CD14-positive monocyte (primary cell): Measurements from ENCODE around the gene CAST. TPM values are rescaled to one million over a fixed set of nuclear protein-coding genes. Genes with fewer than 3 reads are reported as not detected.
A peak's percentile ranks its signal among the peaks of the same experiment; 100 is the strongest.

Experiments
- DNase-seq, 3 donors: peaks; one replicate each; pipeline ENCODE4 v3.0.0-alpha.2; 2011 to 2022
- H2AFZ ChIP-seq: 2 replicates; pipeline ENCODE4 v1.6.0; 2012; ENCODE audit warnings: mild to moderate bottlenecking, low read depth, low read length, inconsistent platforms; ENCODE audit not compliant: insufficient read depth, poor library complexity, severe bottlenecking
- H3K27ac ChIP-seq, 2 donors: 1 replicate in 1 of 2; 2 replicates in 1 of 2; pipeline ENCODE4 v1.5.1; 2012 to 2013; ENCODE audit warnings: low read length in 2 of 2, control low read depth in 1 of 2, inconsistent platforms in 1 of 2, low read depth in 1 of 2, mild to moderate bottlenecking in 1 of 2
- H3K27me3 ChIP-seq, 2 donors: one replicate each; pipeline versions ENCODE4 v1.6.0 to v1.6.1; 2011 to 2013; ENCODE audit warnings: low read length in 2 of 2; ENCODE audit not compliant: control insufficient read depth in 2 of 2, insufficient read depth in 2 of 2
- H3K36me3 ChIP-seq, 2 donors: replicated peaks in 1 of 2; 1 replicate in 1 of 2; 2 replicates in 1 of 2; pipeline versions ENCODE4 v1.5.1 to v1.6.1; 2012 to 2013; ENCODE audit warnings: low read length in 2 of 2, control low read depth in 1 of 2, inconsistent platforms in 1 of 2, mild to moderate bottlenecking in 1 of 2; ENCODE audit not compliant: insufficient read depth in 2 of 2, control insufficient read depth in 1 of 2
- H3K4me1 ChIP-seq, 2 donors: 1 replicate in 1 of 2; 2 replicates in 1 of 2; pipeline versions ENCODE4 v1.5.1 to v1.6.1; 2012 to 2013; ENCODE audit warnings: low read length in 2 of 2, control low read depth in 1 of 2, inconsistent platforms in 1 of 2, mild to moderate bottlenecking in 1 of 2, moderate library complexity in 1 of 2; ENCODE audit not compliant: insufficient read depth in 2 of 2, control insufficient read depth in 1 of 2
- H3K4me2 ChIP-seq: replicated peaks from 2 replicates; pipeline ENCODE3; 2012; ENCODE audit warnings: low read length, moderate library complexity, mild to moderate bottlenecking; ENCODE audit not compliant: poor library complexity, severe bottlenecking; ENCODE audit errors: extremely low read depth
- H3K4me3 ChIP-seq, 3 experiments: fragments of 200-600 bp in 1 of 3; sonication (generic) in 1 of 3; replicated peaks in 1 of 3; 1 replicate in 2 of 3; 2 replicates in 1 of 3; pipeline ENCODE4 v1.5.1; 2011 to 2013; ENCODE audit warnings: low read length in 3 of 3, mild to moderate bottlenecking in 3 of 3, control low read depth in 2 of 3, low read depth in 2 of 3, inconsistent platforms in 1 of 3, moderate library complexity in 1 of 3
- H3K79me2 ChIP-seq: 2 replicates; pipeline ENCODE4 v1.6.0; 2012; ENCODE audit warnings: mild to moderate bottlenecking, control low read depth, inconsistent platforms, low read length, moderate library complexity; ENCODE audit not compliant: insufficient read depth
- H3K9ac ChIP-seq: 2 replicates; pipeline ENCODE4 v1.6.0; 2017; ENCODE audit warnings: low read length, mild to moderate bottlenecking; ENCODE audit not compliant: insufficient read depth, poor library complexity, severe bottlenecking
- H3K9me3 ChIP-seq, 2 donors: replicated peaks in 1 of 2; 1 replicate in 1 of 2; 2 replicates in 1 of 2; pipeline versions ENCODE4 v1.5.1 to v1.6.1; 2012 to 2013; ENCODE audit warnings: low read length in 2 of 2, control low read depth in 1 of 2; ENCODE audit not compliant: control insufficient read depth in 1 of 2, insufficient read depth in 1 of 2
- H4K20me1 ChIP-seq: 2 replicates; pipeline ENCODE4 v1.6.0; 2012; ENCODE audit warnings: mild to moderate bottlenecking, low read length, control low read depth, moderate library complexity; ENCODE audit not compliant: insufficient read depth
- H3K27ac Mint-ChIP-seq, 7 donors: one replicate each; pipeline ENCODE4 v1.8.0; 2020; ENCODE audit warnings: mild to moderate bottlenecking in 7 of 7, mixed read lengths in 7 of 7, moderate library complexity in 6 of 7, inconsistent platforms in 2 of 7
- H3K27me3 Mint-ChIP-seq, 3 donors: one replicate each; pipeline ENCODE4 v1.8.0; 2021 to 2022; ENCODE audit warnings: low read depth in 3 of 3, mild to moderate bottlenecking in 3 of 3, mixed read lengths in 3 of 3, moderate library complexity in 3 of 3, inconsistent platforms in 1 of 3
- H3K36me3 Mint-ChIP-seq, 2 donors: one replicate each; pipeline ENCODE4 v1.8.0; 2020; ENCODE audit warnings: mixed read lengths in 2 of 2, inconsistent platforms in 1 of 2, mild to moderate bottlenecking in 1 of 2
- H3K4me1 Mint-ChIP-seq: one replicate; pipeline ENCODE4 v1.8.0; 2020; ENCODE audit warnings: mild to moderate bottlenecking, mixed read lengths
- H3K4me3 Mint-ChIP-seq, 2 donors: one replicate each; pipeline ENCODE4 v1.8.0; 2020; ENCODE audit warnings: mild to moderate bottlenecking in 2 of 2, mixed read lengths in 2 of 2, moderate library complexity in 1 of 2
- H3K9me3 Mint-ChIP-seq, 7 donors: one replicate each; pipeline ENCODE4 v1.8.0; 2020 to 2022; ENCODE audit warnings: mixed read lengths in 7 of 7, mild to moderate bottlenecking in 6 of 7, moderate library complexity in 6 of 7, inconsistent platforms in 2 of 7
- CTCF ChIP-seq: fragments of 200-600 bp; IDR thresholded peaks from one replicate; pipeline ENCODE4 v1.8.0; 2022; ENCODE audit warnings: antibody characterized with exemption, mild to moderate bottlenecking
- WGBS: methylation state at CpG from one replicate; pipeline ENCODE4 v1.1.5; 2013; ENCODE audit warnings: missing lambda C conversion rate; ENCODE audit not compliant: insufficient coverage; 5-methylcytosine and 5-hydroxymethylcytosine counted together
- intact Hi-C, 2 donors: fragments of 100-400 bp; cut with micrococcal nuclease; formaldehyde crosslinking; loops; one replicate each; pipeline versions ENCODE4 v1.15.0 to v1.15.1; 2023
- polyA plus RNA-seq, 3 donors: library from polyadenylated mRNA; depleted of rRNA in 1 of 3; unstranded in 2 of 3; stranded (reverse) in 1 of 3; fragments of 300-500 nt in 2 of 3; fragments of >200 nt in 1 of 3; fragmentation: Illumina TruSeq in 2 of 3; gene quantifications; 1 replicate in 2 of 3; 2 replicates in 1 of 3; pipeline ENCODE4 v1.2.3, GENCODE V29; 2012 to 2021

The CAST gene
- polyA plus RNA-seq, 3 donors = 49.6 to 125 (median 76.8) TPM

- no CpG with 5 or more reads among the region's 7 CpGs for WGBS
- Histone ChIP-seq H3K36me3 (no peaks in the 10 kb centered on the region), H3K4me2 (no peak overlapping the region), H3K4me1 (peaks cover 25 to 31% of the 10 kb centered on the region in 2 donors), H3K9me3 (no peaks in the 10 kb centered on the region), H3K79me2 (no peaks in the 10 kb centered on the region), H3K27ac (no peak overlapping the region), H3K9ac (no peak overlapping the region), H4K20me1 (no peaks in the 10 kb centered on the region), H3K27me3 (no peaks in the 10 kb centered on the region), H2AFZ (no peak overlapping the region), H3K4me3 (no peak overlapping the region)
- DNase-seq = no peak
- Mint-ChIP-seq H3K9me3 (no peaks in the 10 kb centered on the region), H3K27me3 (peaks cover 0 to under 1% (median 0%) of the 10 kb centered on the region in 3 donors), H3K4me1 (peaks cover 37% of the 10 kb centered on the region), H3K4me3 (no peak overlapping the region), H3K36me3 (no peaks in the 10 kb centered on the region), H3K27ac (no peak overlapping the region)
- intact Hi-C loops = no loop called here
- TF ChIP-seq CTCF = no peak
These were observed 17.1 kb upstream of the CAST start for GRCh38 chr5:96645091-96645490.

DNA sequence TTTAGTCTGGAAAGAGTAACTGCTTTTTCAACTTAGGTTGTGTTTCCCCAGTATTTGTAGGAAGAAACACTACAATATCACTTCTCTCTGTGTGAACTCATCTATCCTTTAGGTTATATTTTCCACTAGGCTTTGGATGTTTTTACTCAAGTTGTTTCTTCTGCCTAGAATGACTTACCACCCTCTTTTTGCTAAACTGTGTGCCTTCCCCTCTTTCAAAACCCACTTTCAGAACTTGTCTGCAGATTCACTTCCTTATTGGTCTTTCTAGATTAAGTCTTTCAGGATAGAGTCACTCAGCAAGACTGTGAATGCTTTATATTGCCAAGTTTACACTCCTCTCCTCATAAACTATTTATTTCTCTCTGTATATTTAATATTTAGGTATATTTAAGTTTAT is 14.2 kb upstream of the CAST start:
- peak overlapping the region in 1 of 3 experiments; percentile 15 for H3K4me3 ChIP-seq
- peak overlapping the region; percentile 23 for H2AFZ ChIP-seq
- peaks cover 44 to 61% of the 10 kb centered on the region in 2 donors for H3K4me1 ChIP-seq
- DNase-seq = peak; percentile 51 to 82 (median 80)
- H3K9me3 ChIP-seq = no peaks in the 10 kb centered on the region
- Mint-ChIP-seq H3K9me3 (no peaks in the 10 kb centered on the region), H3K27me3 (no peaks in the 10 kb centered on the region), H3K4me1 (peaks cover 53% of the 10 kb centered on the region), H3K4me3 (peak overlapping the region in 1 of 2 donors; percentile 43), H3K36me3 (no peaks in the 10 kb centered on the region), H3K27ac (peak overlapping the region; percentile 77 to 94 (median 85))
- H3K9ac ChIP-seq = no peak overlapping the region
- no peak for TF ChIP-seq CTCF
- peak overlapping the region in 1 of 2 donors; percentile 75 for H3K27ac ChIP-seq
- H3K4me2 ChIP-seq = peak overlapping the region; percentile 23
- intact Hi-C loops = no loop called here
- H3K79me2 ChIP-seq = no peaks in the 10 kb centered on the region
- H3K36me3 ChIP-seq = no peaks in the 10 kb centered on the region
- H3K27me3 ChIP-seq = no peaks in the 10 kb centered on the region
- no peaks in the 10 kb centered on the region for H4K20me1 ChIP-seq
